DMS 273 treated with DMSO at 0.1 percent for 48 hours (cell line): Measurements from ENCODE around the gene LAMP2.

Source experiments
- DNase-seq: peaks from one replicate; lab custom pipeline; 2025; lab: John Stamatoyannopoulos, UW

Gene LAMP2

GRCh38 chrX:120456973-120457372 is 12.1 kb downstream of the LAMP2 start:
- no peak for DNase-seq

GRCh38 chrX:120453985-120454384 is 15.1 kb downstream of the LAMP2 start:
- no peak for DNase-seq

- no peak for DNase-seq
These were observed 17.0 kb downstream of the LAMP2 start for GRCh38 chrX:120452131-120452530.

- no peak for DNase-seq
These were observed 18.9 kb downstream of the LAMP2 start for GRCh38 chrX:120450163-120450562.

GRCh38 chrX:120446498-120446897 is 22.6 kb downstream of the LAMP2 start:
- DNase-seq, result peak; percentile 69

GRCh38 chrX:120439921-120440320 is 29.2 kb downstream of the LAMP2 start:
- DNase-seq, result no peak

GRCh38 chrX:120429776-120430540 is 39.1 kb downstream of the LAMP2 start:
- no peak for DNase-seq

GRCh38 chrX:120428309-120428708 is 40.8 kb downstream of the LAMP2 start:
- no peak for DNase-seq

GRCh38 chrX:120426599-120426998 is 42.5 kb downstream of the LAMP2 start:
- no peak for DNase-seq

GRCh38 chrX:120419463-120419862 is 49.6 kb downstream of the LAMP2 start:
- DNase-seq, result no peak

- no peak for DNase-seq
These were observed 60.9 kb downstream of the LAMP2 start for GRCh38 chrX:120408168-120408567.

GRCh38 chrX:120406638-120407037 is 62.5 kb downstream of the LAMP2 start:
- DNase-seq, result no peak

GRCh38 chrX:120402369-120402768 is 66.7 kb downstream of the LAMP2 start:
- no peak for DNase-seq

GRCh38 chrX:120401301-120401700 is 67.8 kb downstream of the LAMP2 start:
- no peak for DNase-seq

- DNase-seq, result peak; percentile 20
These were observed 88.4 kb downstream of the LAMP2 start for GRCh38 chrX:120380699-120381098.

GRCh38 chrX:120379937-120380681 is 89.0 kb downstream of the LAMP2 start:
- DNase-seq, result no peak

GRCh38 chrX:120378570-120378969 is 90.5 kb downstream of the LAMP2 start:
- DNase-seq, result no peak
